ENCODE measurements around the gene RAC3.

DNA sequence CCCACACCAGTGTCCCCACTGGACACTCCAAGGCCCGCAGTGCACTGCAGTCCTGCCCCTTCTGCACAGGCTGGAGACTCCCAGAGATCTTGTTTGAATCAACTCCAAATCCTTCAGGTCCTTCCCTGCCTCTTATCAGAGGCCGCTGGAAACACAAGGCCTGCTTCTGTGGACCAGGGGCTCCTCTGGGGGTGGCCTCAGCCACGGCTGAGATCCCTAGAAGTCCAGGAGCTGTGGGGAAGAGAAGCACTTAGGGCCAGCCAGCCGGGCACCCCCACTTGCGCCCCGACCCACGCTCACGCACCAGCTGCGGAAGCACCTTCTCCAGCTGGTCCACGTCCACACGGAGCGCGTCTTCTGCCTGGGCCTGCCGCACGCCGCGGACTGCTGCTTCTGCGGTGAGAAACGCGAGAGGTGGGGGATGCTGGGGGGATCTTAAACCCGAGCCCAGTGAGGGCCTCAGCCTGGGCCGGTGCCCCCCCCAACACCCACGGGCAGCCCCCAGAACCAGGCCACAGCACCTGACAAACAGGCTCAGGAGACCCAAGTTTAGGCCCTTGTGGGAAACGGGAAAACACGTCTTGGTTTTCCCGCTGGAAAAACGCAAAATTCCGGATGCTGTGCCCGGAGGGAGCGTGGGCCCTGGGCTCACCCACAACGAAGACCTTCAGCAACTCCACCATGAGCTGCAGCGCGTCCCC lies 12.3 kb upstream of the RAC3 start:
- TF ChIP-seq, protein P1, sequence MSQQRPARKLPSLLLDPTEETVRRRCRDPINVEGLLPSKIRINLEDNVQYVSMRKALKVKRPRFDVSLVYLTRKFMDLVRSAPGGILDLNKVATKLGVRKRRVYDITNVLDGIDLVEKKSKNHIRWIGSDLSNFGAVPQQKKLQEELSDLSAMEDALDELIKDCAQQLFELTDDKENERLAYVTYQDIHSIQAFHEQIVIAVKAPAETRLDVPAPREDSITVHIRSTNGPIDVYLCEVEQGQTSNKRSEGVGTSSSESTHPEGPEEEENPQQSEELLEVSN (IDR thresholded peaks at IDR 0.05), result no peak
- TF ChIP-seq POLR2A (IDR thresholded peaks at IDR 0.05; ENCODE audit: control extremely low read depth in 1 of 2, low read depth in 2 of 2, low read length in 2 of 2), result no peak
- TF ChIP-seq, protein P2, sequence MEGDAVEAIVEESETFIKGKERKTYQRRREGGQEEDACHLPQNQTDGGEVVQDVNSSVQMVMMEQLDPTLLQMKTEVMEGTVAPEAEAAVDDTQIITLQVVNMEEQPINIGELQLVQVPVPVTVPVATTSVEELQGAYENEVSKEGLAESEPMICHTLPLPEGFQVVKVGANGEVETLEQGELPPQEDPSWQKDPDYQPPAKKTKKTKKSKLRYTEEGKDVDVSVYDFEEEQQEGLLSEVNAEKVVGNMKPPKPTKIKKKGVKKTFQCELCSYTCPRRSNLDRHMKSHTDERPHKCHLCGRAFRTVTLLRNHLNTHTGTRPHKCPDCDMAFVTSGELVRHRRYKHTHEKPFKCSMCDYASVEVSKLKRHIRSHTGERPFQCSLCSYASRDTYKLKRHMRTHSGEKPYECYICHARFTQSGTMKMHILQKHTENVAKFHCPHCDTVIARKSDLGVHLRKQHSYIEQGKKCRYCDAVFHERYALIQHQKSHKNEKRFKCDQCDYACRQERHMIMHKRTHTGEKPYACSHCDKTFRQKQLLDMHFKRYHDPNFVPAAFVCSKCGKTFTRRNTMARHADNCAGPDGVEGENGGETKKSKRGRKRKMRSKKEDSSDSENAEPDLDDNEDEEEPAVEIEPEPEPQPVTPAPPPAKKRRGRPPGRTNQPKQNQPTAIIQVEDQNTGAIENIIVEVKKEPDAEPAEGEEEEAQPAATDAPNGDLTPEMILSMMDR (IDR thresholded peaks at IDR 0.05; ENCODE audit: control extremely low read depth in 1 of 3, insufficient read depth in 1 of 3, low read depth in 1 of 3, low read length in 3 of 3), result no peak
- TF ChIP-seq, protein P3, sequence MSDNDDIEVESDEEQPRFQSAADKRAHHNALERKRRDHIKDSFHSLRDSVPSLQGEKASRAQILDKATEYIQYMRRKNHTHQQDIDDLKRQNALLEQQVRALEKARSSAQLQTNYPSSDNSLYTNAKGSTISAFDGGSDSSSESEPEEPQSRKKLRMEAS (IDR thresholded peaks at IDR 0.05), result no peak
- TF ChIP-seq RBBP5 (IDR thresholded peaks at IDR 0.05; ENCODE audit: borderline replicate concordance, low read depth, low read length), result no peak
- no peak for TF ChIP-seq YY1 (IDR thresholded peaks at IDR 0.05; ENCODE audit: low read depth, low read length)
- no peak for TF ChIP-seq RAD21 (IDR thresholded peaks at IDR 0.05 in 1 of 2, conservative IDR thresholded peaks at IDR 0.05 in 1 of 2; ENCODE audit: low read depth in 2 of 2, low read length in 2 of 2)
- no peak for TF ChIP-seq JUN (IDR thresholded peaks at IDR 0.05; ENCODE audit: low read depth, low read length)
- no peak for TF ChIP-seq EGR1 (IDR thresholded peaks at IDR 0.05; ENCODE audit: borderline replicate concordance, low read depth, low read length)
- no peak for TF ChIP-seq SP2 (IDR thresholded peaks at IDR 0.05; ENCODE audit: low read length)
- no peak for TF ChIP-seq CEBPB (IDR thresholded peaks at IDR 0.05; ENCODE audit: low read depth, low read length)
- no peak for TF ChIP-seq RFX5 (IDR thresholded peaks at IDR 0.05; ENCODE audit: borderline replicate concordance, low read depth, low read length)
- TF ChIP-seq EZH2 (IDR thresholded peaks at IDR 0.05; ENCODE audit: low read depth, low read length, severe bottlenecking), result no peak
- TF ChIP-seq POLR2AphosphoS5 (IDR thresholded peaks at IDR 0.05; ENCODE audit: low read depth, low read length), result no peak

Measured in H1 (cell line).